ENCODE results near the gene USE1.

USE1 gene

GRCh38 chr19:17196610-17197009 lies 18.5 kb upstream of the USE1 start:
- H3K27me3 ChIP-seq (ENCODE audit: insufficient read depth, poor library complexity, severe bottlenecking): no peaks in the 10 kb centered on the region
- H3K4me3 ChIP-seq (replicated peaks; ENCODE audit: insufficient read depth, low read length): no peak overlapping the region
- no peak for DNase-seq (ENCODE audit: low read depth in 1 of 2, low spot score in 1 of 2)
- H3K27ac ChIP-seq (replicated peaks): no peak overlapping the region
- TF ChIP-seq GABPA (IDR thresholded peaks at IDR 0.05; ENCODE audit: low read depth) (no peak), POLR2AphosphoS5 (IDR thresholded peaks at IDR 0.05; ENCODE audit: low read depth) (no peak), REST (IDR thresholded peaks at IDR 0.05; ENCODE audit: insufficient replicate concordance, low read depth) (no peak), CTCF (IDR thresholded peaks at IDR 0.05; ENCODE audit: insufficient read depth, low read length) (no peak), SPI1 (IDR thresholded peaks at IDR 0.05; ENCODE audit: borderline replicate concordance, low read depth) (no peak)

- TF ChIP-seq GABPA (IDR thresholded peaks at IDR 0.05; ENCODE audit: low read depth) (no peak), REST (IDR thresholded peaks at IDR 0.05; ENCODE audit: insufficient replicate concordance, low read depth) (no peak), POLR2AphosphoS5 (IDR thresholded peaks at IDR 0.05; ENCODE audit: low read depth) (no peak), SPI1 (IDR thresholded peaks at IDR 0.05; ENCODE audit: borderline replicate concordance, low read depth) (no peak), CTCF (IDR thresholded peaks at IDR 0.05; ENCODE audit: insufficient read depth, low read length) (no peak)
- H3K4me3 ChIP-seq (replicated peaks; ENCODE audit: insufficient read depth, low read length): no peak overlapping the region
- H3K27me3 ChIP-seq (ENCODE audit: insufficient read depth, poor library complexity, severe bottlenecking): no peaks in the 10 kb centered on the region
- DNase-seq (ENCODE audit: low read depth in 1 of 2, low spot score in 1 of 2): no peak
- H3K27ac ChIP-seq (replicated peaks): no peak overlapping the region
These were observed 17.5 kb upstream of the USE1 start for GRCh38 chr19:17197666-17198065.

GRCh38 chr19:17200408-17201079 lies 14.6 kb upstream of the USE1 start:
- Histone ChIP-seq H3K4me3 (replicated peaks; ENCODE audit: insufficient read depth, low read length) (no peak overlapping the region), H3K27ac (replicated peaks) (no peak overlapping the region), H3K27me3 (ENCODE audit: insufficient read depth, poor library complexity, severe bottlenecking) (no peaks in the 10 kb centered on the region)
- TF ChIP-seq SPI1 (IDR thresholded peaks at IDR 0.05; ENCODE audit: borderline replicate concordance, low read depth) (no peak), GABPA (IDR thresholded peaks at IDR 0.05; ENCODE audit: low read depth) (no peak), CTCF (IDR thresholded peaks at IDR 0.05; ENCODE audit: insufficient read depth, low read length) (no peak), REST (IDR thresholded peaks at IDR 0.05; ENCODE audit: insufficient replicate concordance, low read depth) (no peak), POLR2AphosphoS5 (IDR thresholded peaks at IDR 0.05; ENCODE audit: low read depth) (no peak)
- no peak for DNase-seq (ENCODE audit: low read depth in 1 of 2, low spot score in 1 of 2)
